IMR-90 (cell line): ENCODE results near the gene F2RL3.

Experiments used
- BHLHE40 ChIP-seq: fragments of 150-350 bp; IDR thresholded peaks from 2 replicates; pipeline ENCODE4 v1.6.1; 2016; ENCODE audit warnings: mild to moderate bottlenecking, low read depth, low read length
- CEBPB ChIP-seq: IDR thresholded peaks from 2 replicates; pipeline ENCODE4 v1.6.1; 2012; ENCODE audit warnings: low read depth, low read length, improper control_type of control experiment
- CHD1 ChIP-seq: IDR thresholded peaks from 2 replicates; pipeline ENCODE4 v1.6.1; 2012; ENCODE audit warnings: low read depth, low read length, improper control_type of control experiment
- CTCF ChIP-seq: conservative IDR thresholded peaks from 2 replicates; pipeline ENCODE4 v1.5.1; 2012; ENCODE audit warnings: mild to moderate bottlenecking, low read depth, low read length, improper control_type of control experiment
- MAFK ChIP-seq: IDR thresholded peaks from 2 replicates; pipeline ENCODE4 v1.6.1; 2012; ENCODE audit warnings: low read depth, low read length, improper control_type of control experiment
- MAZ ChIP-seq: IDR thresholded peaks from 2 replicates; pipeline ENCODE4 v1.6.1; 2012; ENCODE audit warnings: low read depth, mild to moderate bottlenecking, low read length, improper control_type of control experiment, moderate library complexity, borderline replicate concordance
- MXI1 ChIP-seq: IDR thresholded peaks from 2 replicates; pipeline ENCODE4 v1.6.1; 2012; ENCODE audit warnings: low read depth, mild to moderate bottlenecking, low read length, moderate library complexity, borderline replicate concordance
- POLR2A ChIP-seq: IDR thresholded peaks from 2 replicates; pipeline ENCODE4 v1.6.1; 2012; ENCODE audit warnings: mild to moderate bottlenecking, low read depth, low read length
- RAD21 ChIP-seq: IDR thresholded peaks from 2 replicates; pipeline ENCODE4 v1.6.1; 2012; ENCODE audit warnings: low read length, improper control_type of control experiment
- RCOR1 ChIP-seq: IDR thresholded peaks from 2 replicates; pipeline ENCODE4 v1.6.1; 2012; ENCODE audit warnings: mild to moderate bottlenecking, low read length, improper control_type of control experiment; ENCODE audit not compliant: insufficient replicate concordance
- SMC3 ChIP-seq: fragments of 150-350 bp; IDR thresholded peaks from 2 replicates; pipeline ENCODE4 v1.6.1; 2016; ENCODE audit warnings: low read depth, mild to moderate bottlenecking, antibody characterized with exemption, low read length, moderate library complexity
- USF2 ChIP-seq: fragments of 150-350 bp; IDR thresholded peaks from 2 replicates; pipeline ENCODE4 v1.6.1; 2017; ENCODE audit warnings: mild to moderate bottlenecking, antibody characterized with exemption, low read length, low read depth

GRCh38 chr19:16901491-16902175 is 12.8 kb downstream of the F2RL3 start:
- TF ChIP-seq POLR2A (no peak), CTCF (no peak), BHLHE40 (no peak), MAFK (no peak), RAD21 (no peak), CHD1 (no peak), MXI1 (no peak), USF2 (no peak), MAZ (no peak), SMC3 (no peak), CEBPB (no peak), RCOR1 (no peak)
